Pulmonary artery endothelial cell (primary cell): ENCODE data around the gene SPEF1. TPM values are rescaled to one million over a fixed set of nuclear protein-coding genes. Genes with fewer than 3 reads are reported as not detected.
"Not testable (repeated sequence)": the region's sequence is repeated elsewhere in the genome, so short reads cannot be mapped to it uniquely, and the experiment has no call there.

Experiments used
- DNase-seq: peaks from one replicate; pipeline ENCODE4 v3.0.0-alpha.2; 2011; ENCODE audit warnings: low read depth, low spot score
- total RNA-seq: library from RNA; depleted of rRNA; stranded (reverse); fragments of >200 nt; gene quantifications from 2 replicates; pipeline ENCODE4 v1.2.3, GENCODE V29; 2014

Gene SPEF1
- total RNA-seq, 1 donor from 2014 or later = 0.13 TPM

DNA sequence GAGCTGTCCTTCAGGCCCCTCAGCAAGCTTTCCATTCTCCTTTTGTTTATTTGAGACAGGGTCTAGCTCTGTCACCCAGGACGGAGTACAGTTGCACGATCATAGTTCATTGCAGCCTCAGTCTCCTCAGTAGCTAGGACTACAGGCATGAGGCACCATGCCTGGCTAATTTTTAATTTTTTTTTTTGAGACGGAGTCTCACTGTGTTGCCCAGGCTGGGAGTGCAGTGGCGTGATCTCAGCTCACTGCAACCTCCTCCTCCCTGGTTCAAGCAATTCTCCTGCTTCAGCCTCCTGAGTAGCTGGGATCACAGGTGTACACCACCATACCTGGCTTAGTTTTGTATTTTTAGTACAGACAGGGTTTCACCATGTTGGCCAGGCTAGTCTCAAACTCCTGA is 8.0 kb upstream of the SPEF1 start:
- DNase-seq = not testable (repeated sequence)

DNA sequence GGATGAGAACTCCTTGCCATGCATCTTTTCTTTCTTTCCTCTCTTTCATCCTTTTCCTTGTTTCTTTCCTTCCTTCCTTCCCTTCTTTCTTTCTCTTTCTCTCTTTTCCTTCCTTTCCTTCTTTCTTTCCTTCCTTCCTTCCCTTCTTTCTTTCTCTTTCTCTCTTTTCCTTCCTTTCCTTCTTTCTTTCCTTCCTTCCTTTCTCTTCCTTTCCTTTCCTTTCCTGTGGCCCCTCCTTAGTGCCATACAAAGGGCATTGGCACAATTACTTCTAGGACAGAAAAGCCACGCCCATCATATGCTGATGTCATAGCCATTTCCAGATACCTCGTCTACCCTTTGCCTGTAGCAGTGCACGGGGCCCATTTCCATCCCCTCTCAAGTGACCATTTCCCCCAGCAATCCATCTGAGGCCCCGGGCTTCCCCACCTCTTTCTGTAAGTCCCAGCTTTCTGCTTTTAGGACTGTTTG is 7.5 kb upstream of the SPEF1 start:
- no peak for DNase-seq

DNA sequence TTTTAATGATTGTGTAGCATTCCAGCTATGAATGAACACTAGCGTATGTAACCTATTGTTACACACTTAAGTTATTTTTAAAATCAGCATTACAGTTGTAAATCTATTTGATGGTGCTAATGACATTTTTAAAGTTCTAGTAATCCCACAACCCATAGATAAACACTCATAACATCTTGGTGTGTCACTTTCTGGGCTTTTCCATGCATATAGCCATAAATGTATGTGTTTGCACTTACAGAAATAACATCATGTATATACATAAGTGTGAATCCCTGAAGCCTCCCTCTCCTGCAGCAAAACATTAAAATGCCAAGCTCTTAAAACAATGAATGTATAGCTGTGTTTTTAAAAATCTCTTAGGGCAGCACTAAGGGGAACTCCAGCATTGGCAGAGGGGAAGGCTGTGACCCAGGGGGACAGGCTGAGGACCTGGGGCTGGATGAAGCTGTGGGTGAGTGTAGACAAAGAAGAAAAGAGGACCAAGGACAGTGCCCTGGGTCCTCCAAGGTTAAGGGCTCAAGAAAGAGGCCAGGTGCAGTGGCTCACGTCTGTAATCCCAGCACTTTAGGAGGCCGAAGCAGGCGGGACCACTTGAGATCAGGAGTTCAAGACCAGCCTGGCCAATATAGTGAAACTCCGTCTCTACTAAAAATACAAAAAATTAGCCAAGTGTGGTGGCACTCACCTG is 6.2 kb upstream of the SPEF1 start:
- no peak for DNase-seq

DNA sequence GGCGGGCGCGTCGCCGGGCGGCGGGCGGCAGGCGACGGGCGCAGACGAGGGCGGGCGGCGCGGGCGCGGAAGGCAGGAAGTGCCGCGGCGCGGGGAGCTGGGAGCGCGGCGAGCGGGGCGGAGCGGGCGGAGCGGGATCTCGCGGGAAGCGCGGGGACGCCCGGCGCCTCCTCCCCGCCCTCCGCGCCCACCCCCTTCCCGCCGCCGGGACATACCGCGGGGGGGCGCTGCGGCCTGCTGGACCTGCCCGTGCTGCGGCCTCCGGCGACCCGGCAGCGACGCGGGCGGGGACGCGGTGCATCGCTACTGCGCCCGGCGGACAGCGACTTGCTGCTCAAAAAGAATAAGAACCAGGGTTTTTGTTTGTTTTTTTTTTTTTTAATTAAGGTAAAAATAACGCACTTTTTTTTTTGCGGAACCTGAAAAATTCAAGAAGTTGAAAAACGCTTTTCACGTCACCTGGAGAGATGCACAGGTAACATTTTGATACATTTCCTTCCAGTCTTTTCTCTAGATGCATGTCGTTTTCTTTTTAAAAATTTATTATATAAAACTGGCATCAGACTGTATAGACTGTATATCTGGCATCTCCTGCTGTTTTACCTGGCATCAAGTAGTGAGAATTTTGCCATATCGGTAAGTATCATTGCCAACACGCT is 5.5 kb upstream of the SPEF1 start, which contains the start of gene CENPB:
CENPB (minus strand) TSS at position 76 of the 659 bp plus-strand sequence. CDS start 257 bp downstream, outside the sequence.
- no peak for DNase-seq

DNA sequence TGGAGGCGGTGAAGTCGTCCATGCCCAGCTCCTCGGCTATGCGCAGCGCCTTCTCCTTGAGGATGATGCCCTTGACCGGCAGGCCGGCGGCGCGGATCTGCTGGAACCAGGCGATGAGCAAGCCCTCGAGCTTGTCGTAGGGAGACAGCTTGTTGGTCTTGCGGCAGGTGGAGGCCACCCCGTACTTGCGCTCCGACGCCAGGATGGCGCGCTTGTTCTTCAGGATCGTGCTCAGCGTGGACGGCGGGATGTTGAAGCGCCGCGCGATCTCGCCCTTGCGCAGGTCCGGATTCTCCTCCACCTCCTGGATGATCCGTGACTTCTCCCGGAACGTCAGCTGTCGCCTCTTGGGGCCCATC is 4.9 kb upstream of the SPEF1 start:
- no peak for DNase-seq

DNA sequence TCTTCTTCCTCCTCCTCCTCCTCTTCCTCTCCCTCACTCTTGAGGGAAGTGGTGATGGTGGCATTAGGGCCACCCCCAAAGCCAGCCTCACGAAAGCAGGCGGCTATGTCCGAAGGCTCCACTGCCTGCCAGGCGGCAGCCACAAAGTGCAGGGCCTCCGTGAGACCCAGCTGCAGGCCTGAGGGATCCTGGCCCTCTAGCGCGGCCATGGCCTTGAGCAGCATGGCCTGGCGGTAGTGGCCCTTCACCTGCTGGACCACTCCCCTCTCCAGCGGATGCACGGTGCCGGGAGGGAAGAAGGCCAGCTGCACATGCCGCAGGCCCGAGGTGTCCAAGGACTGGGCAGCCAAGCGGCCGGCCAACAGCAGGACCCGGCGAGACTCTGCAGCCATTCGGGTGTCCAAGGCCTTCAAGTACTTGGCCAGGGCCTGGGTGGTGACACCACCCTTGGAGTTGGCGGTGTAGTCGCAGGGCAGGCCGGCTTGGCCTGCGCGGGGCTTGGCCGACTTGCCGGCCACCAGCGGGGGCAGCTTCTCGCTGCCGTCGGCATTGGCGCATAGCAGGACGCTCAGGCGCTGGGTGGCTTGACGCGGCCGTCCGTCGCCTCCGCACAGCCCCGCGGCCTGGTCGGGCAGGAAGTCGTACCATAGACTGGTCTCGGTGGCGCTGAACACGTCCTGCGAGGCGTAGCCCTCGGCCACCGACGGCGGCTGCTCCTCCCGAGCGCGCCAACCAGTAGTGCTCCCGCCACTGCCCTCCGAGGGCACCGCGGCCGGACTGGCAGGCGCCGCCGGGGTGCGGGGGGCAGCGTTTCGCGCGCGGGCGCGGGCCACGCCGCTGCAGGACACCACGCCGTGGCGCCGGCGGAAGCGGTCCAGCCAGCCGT is 4.2 kb upstream of the SPEF1 start:
- no peak for DNase-seq

DNA sequence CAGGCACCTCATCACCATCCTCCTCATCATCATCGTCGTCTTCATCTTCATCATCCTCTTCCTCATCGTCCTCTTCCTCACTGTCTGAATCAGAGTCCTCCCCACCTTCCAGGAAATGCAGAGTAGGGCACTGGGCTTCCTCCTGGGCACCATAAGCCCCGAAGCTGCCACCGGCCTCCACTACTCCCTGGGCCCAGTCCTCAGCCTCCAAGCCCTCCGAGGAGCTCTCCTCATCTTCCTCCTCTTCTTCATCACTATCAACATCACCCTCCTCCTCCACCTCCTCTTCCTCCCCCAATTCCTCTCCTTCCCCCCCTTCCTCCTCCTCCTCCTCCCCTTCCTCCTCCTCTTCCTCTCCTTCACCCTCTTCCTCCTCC is 3.6 kb upstream of the SPEF1 start:
- DNase-seq = no peak

DNA sequence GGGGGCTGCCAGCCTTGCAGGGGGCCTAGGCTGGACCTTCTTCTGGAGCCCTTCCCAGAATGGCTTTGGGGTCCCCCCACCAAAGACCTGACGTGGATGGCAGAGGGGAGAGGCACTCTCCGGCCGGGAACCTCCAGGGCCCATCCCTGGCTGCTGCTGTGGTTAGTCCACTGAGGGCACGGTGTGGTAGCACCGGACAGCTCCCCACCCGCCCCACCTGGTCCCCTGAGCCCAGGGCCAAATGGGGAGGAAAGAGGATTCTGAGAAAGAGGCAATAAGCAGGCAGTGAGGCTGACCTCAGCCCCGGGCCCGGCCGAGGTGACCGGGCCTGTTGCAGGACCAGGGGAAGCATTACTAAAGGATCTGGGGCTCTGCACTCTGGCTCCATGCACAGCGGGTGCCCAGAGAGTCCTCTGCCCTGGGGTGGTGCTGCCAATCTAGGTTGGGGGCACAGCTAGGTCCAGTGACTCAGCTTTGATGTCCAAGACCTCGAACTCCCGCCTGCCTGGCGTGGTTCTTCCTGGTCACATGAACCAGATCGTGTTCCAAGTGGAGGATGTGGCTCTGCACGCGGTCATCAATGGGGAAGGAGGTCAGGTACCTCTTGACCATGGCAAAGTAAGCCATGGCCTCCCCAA is 3.1 kb upstream of the SPEF1 start:
- DNase-seq = no peak

DNA sequence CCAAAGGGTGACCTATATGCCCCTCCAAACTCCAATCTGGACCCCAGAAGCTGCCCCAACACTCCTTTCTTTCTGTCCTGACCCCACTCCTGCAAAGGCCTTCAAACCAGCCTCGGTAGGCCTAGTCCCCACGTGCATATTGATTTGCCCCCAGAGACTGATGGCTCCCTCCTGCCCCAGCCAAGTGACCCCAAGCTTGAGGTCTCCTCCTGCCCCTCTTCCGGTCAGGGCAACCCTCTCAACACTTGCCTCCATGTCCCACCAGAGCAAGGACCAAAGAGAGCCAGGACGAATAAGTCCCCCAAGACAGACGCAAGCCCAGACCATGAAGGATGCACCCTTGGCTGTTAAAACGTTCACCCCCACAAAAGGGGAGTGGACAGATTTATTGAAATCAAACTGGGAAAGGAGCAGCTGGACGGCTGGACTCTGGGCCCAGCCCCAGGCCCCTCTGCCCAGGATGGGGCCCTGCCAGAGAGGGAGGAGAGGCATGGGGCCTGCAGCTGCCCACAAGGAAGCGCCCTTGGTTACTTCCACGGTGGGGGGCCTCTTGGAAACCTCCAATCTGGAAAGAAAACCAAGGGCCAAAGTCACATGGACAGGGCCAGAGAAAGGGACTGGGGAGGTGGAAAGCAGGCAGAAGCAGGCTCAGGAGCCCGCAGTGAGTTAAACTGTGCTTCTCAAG is 2.4 kb upstream of the SPEF1 start:
- no peak for DNase-seq

DNA sequence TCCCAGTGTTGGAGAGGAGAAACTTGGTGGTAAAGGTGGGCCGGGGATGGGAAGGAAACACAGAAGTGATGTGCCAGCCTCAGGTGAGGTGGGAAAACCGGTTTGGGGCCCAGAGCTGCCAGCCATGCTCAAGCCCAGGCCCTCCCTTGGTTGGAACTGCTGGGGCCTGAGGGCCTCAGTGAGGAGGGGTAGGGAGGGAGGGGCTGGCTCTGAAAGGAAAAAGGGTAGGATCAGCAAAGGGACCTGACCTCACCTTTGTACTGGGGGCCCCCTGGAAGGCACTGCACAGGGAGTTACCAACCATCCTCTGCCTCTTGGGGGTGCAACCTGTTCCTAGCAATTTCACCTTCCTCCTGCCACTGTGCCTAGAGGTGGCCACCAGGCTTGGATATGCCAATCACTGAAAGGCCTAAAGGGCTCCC is 1.8 kb upstream of the SPEF1 start:
- no peak for DNase-seq

DNA sequence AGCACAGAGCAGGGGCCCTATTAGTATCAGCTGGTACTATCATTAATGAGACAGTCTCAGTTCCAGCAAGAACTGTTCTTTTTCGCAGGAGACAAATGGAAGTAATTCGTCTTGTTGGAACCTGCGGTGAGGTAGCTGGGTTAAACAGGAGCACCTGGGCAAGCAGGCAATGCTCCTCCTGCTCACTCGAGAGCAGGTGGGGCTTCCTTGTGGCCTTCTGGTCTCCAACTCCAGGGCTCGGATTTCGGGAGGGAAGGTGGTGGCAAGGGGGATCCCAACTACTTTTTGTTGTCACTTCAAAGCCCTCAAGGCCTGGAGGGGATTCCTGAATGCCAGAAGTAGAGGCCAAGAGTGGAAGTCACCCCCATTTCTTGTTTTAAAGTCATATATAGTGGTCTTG is 1.3 kb upstream of the SPEF1 start:
- DNase-seq = no peak

DNA sequence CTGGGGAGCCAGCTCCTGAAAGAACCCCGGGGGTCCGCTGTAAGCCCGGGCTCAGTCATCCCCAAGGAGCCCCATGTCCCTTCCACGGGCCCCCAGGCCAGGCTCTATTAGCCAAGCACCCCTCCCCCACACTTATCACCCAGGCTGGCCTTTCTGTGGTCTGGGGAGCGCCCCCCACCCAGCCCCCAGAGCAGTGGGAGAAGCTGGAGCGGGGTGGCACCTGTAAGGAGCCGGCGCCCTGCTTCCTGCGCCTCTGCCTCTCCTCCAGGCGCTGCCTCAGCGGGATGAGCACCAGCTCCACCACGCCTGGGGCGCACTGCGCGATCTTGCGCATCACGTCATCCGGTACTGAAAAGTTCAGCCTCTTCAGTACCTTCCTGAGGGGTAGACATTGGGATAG is 2.3 kb downstream of the SPEF1 start:
- DNase-seq = no peak

DNA sequence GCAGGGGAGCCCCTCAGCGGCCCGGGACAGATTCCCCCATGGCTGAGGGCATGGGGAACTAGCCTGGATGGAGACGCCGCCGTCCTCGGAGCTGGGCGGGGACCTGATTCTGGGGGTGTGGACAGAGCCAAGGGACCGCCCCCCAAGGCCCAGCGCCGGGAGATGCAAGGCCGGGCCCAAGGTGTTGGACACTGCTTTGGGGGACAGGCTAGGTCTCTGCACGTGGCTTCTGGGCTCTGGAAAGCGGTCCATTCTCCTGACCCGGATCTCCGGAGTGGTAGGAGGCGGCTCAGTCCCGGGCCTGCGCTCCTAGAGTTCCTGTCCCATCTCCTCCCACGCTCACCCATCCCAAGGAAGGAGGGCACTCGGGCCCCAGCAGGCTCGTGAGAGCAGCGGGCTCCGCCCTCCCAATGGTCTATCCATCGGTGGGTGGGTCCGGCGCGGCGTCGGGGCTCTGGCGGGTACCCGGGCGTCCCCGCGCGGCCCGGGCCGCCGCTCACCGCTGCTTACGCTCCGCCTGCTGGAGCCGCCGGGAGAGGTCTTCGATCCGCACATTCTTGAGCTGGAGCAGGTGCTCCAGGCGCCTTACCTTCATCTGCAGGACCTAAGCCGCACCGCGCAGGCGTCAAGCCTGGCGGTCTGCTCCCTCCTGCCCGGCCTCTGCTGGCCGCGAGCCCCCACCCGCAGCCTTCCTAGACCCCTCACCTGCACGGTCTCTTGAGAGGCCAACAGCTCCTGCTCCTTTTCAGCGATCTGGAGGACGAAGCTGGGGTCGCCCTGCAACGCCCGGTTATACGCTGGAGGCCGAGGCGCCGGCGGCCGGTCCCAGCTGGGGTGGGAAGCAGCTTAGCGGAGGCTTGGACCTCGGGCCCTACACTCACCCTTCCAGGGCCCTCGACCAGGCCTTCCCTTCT is 3.3 kb downstream of the SPEF1 start:
- no peak for DNase-seq

DNA sequence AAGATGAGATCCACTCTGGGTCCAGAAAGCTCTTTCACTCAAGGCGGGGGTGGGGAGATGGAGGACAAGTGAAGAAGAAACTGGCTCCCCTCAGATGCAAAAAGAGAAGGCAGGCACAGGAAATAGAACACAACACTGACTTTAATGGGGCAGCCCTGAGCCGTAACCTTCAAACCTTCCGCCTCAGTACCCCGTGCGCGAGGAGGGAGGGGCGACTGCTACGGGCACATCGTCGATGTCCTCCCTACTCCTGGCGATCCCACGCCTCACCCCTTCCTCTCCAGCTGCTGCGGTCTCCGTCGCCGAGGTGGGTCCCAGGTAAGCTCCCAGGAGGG is 3.9 kb downstream of the SPEF1 start:
- DNase-seq = no peak

DNA sequence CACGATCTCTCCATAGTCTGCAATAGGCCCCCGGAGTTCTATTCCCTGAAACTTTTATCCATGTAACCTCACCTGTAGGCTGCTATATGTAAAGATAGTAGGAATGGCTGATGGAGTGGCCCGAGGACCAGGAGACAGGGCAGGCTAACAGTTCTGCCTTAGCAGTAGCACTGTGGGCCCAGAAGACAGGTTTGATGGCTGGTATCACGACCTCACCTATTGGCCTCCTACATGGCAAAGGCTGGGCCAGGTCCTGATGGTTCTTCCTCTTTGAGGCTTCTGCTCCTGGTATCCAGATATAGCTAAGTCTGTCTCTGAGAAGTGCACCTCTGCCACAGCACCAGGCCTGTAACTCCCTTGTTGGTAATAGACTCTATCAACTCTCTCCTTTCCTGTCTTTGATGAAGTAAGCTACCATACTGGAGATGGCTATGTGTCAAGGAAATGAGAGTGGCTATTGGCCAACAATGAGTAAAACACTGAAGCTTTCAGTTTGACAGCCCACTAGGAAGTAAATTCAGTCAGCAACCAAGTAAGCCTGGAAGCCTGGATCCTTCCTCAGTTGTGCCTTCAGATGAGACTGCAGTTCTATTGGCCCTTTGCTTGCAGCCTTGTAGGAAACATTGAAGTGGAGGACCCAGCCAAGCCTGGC is 5.7 kb downstream of the SPEF1 start:
- no peak for DNase-seq

DNA sequence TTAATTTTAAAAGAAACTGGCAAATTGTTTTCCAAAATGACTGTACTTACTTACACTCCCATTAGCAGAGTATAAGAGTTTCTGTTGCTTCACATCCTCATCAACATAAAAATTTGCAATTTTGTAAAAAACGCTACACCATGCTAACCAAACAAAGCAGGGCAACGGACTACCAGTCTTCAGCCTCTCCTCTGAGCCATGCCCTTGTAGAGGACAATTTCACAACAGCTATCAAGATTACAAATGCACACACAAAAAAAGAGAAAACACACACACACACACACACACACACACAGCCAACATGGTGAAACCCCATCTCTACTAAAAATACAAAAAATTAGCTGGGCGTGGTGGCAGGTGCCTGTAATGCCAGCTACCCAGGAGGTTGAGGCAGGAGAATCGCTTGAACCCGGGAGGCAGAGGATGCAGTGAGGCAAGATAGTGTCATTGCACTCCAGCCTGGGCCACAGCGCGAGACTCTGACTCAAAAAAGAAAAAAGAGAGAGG is 9.6 kb downstream of the SPEF1 start:
- DNase-seq = no peak

DNA sequence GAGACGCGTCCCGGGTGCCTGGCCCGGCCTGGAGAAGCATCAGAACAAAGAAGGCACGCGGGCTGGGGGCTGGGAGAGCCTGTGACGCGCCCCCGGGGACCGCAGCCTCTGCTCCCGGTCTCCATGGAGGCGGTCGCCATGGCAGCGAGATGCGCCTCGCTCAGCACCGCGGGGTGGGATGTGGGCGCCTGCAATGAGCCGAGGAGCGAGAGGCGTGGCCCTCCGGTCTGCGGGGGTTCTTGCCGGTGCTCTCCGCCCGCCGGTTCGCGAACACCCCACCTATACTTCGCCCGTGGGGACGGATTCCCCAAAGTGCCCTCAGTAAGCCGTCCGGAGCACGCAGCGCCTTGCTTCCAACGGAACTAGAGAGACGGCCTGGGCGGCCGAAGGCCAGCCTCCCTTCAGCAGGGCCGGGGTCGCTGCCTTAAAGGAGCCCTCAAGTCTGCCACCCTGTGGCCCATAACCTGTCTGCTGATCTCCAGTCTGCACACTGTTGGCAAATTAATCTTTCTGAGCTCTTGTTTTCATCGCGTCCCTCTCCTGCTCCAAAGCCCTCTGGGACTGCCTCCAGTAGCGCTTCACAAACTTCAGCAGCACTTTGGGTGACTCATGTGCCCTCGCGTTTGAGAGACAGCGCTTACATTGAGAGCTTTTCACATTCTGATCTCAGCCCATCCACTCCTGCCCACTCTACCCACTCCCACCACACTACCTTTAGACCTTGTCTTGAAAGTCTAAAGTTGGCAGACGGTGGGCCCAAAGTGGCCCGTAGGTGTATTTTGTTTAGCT is 12.7 kb downstream of the SPEF1 start:
- no peak for DNase-seq
